Midbrain (tissue), 1 donor: ENCODE data around the gene UNC93A.
"Not testable (repeated sequence)": the region's sequence is repeated elsewhere in the genome, so short reads cannot be mapped to it uniquely, and the experiment has no call there.

Experiments used
- DNase-seq: peaks from one replicate; lab custom pipeline; 2025; lab: John Stamatoyannopoulos, UW

Gene UNC93A

GRCh38 chr6:167270499-167271311 lies 20.4 kb upstream of the UNC93A start:
- DNase-seq = no peak

DNA sequence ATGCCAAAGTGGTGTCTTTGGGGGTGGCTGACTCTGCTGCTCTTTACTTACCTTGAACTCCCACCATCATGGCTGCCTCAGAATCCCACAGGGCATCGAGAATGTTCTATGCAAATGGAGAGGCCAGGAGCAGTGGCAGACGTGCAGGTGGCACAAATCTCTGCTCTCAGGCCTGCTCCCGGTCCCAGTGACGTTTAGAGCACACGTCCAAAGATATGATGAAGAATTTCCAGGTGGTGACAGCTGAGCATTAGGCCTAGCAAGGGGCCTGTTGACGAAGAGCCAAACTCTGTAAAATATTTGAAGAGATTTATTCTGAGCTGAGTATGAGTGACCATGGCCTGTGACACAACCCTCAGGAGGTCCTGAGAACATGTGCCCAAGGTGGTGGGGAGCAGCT lies 19.0 kb upstream of the UNC93A start:
- DNase-seq = no peak

DNA sequence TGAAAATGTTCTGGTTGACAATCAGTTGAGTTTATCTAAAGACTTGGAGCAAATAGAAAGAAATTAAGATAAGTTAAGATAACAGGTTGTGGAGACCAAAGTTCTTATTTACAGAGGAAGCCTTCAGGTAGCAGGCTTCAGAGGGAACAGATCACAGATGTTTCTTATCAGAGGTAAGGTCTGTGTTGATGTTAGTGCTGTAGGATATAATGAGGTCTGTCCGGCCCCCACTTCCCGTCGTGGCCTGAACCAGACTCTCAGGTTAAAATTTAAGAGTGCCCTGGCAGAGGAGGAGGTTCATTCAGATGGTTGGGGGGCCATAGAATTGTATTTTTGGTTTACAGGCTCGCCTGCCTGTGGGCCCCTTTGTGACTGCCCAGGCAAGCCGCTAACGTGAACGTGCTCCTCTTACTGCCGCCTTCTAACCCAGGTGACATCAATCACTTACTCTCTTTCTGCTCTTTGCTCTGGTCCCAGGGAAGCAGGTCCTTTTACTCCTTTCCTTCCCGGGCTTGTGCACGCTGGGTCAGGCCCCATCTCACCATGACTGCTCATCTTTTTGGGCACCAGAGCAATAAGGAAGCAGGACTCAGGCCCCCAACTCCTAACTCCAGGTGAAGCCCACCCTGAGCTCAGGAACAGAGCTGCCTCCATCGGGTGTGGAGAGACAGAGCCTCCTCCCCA lies 18.3 kb upstream of the UNC93A start:
- DNase-seq = no peak

DNA sequence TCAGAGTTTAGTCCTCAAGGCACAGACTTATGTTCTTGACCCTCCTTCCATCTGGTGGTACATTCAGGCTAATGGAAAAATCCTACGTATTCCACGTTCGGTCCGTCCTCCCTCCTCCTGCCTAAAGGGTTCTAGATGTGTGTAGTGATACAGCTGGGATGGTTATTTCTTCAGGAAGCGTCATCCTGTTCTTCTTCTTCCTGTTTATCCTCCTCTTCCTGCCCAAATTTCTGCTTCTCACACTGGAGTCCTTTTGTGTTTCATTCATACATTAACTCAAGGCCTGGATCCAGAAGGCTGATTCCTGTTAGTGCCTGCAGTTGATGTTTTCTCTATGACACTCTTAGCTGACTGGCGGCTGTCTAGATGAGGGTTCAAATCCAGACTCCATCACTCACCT lies 16.8 kb upstream of the UNC93A start:
- DNase-seq = no peak

- DNase-seq = no peak
Observed at GRCh38 chr6:167275001-167275400, 16.1 kb upstream of the UNC93A start.

- DNase-seq = no peak
Observed at GRCh38 chr6:167275436-167275835, 15.7 kb upstream of the UNC93A start.

DNA sequence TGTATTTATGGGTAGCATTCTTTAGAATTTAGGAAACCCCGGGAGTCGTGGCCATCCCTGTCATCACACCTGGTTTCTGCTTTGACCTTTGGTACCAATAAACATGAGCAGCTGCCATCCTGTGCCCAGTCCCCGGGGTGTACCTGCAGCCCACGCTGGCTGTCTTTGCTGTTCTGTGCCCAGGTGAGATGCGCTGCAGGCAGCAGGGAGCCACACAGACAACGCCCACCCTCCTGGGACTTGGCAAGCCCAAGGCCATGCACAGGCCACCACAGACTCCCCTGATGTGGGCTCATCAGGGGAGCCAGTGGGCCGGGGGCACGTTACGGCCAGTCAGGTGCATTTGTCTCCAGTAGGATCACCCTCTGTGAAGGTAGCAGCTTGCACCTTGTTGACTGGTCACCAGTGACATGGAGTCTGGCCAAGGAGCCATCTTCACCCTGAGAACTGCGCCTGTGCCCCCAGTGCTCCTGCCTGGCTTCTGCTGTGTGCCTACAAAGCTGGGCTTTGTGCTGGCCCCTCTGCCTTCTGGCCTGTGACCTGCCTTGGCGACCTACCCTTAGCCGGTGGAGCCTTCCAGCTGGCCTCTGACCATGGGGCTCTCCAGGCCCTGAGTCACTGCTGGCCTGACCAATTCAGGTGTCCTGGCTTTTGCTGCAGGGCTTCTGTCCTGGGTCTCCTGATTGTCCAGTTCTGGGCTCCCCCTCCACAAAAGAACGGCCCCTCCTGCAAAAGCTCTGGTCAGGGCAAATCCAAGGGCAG lies 14.2 kb upstream of the UNC93A start:
- no peak for DNase-seq

- not testable (repeated sequence) for DNase-seq
Observed at GRCh38 chr6:167278173-167278940, 12.8 kb upstream of the UNC93A start.

- DNase-seq = no peak
Observed at GRCh38 chr6:167279766-167280446, 11.2 kb upstream of the UNC93A start.

GRCh38 chr6:167280466-167280865 lies 10.6 kb upstream of the UNC93A start:
- not testable (repeated sequence) for DNase-seq

DNA sequence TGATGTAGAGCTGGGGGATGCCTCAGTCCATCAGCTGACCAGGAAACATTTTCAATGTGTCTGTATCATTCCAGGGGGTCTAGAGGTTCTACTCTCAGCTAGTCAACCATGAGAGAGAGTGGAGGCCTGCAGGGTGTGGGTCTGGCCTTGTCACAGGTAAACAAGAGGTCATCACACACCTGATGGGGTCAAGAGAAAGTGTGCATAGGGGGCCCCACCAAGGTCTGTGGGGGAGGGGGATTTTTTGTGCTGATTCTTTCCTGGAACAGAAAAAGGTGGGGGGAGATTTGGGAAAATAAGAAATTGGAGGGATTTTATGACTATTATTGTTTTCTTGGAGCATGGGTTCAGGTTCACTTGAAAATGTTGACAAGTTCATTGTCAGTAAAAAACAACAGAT lies 8.9 kb upstream of the UNC93A start:
- DNase-seq = no peak

DNA sequence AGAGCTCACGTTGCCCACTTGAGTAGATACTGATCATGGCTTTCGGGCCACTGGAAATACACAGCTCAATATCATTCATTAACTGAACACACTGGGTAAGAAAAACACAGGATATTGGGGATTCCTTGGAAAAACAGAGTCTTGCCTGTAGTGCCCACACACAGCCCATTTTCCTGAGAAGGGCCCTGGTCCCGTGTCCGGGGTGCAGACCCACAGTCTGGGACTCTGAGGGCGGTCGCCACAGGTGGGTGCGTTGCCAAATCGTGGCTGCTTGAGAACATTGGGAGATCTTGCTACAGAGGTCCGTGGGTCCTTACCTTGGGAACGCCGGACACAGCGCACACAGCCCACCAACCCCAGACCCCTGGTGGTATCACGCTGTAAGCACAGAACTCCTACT lies 6.5 kb upstream of the UNC93A start:
- DNase-seq = not testable (repeated sequence)

- DNase-seq = no peak
Observed at GRCh38 chr6:167285077-167285770, 5.9 kb upstream of the UNC93A start.

- DNase-seq = no peak
Observed at GRCh38 chr6:167287513-167288048, 3.5 kb upstream of the UNC93A start.

DNA sequence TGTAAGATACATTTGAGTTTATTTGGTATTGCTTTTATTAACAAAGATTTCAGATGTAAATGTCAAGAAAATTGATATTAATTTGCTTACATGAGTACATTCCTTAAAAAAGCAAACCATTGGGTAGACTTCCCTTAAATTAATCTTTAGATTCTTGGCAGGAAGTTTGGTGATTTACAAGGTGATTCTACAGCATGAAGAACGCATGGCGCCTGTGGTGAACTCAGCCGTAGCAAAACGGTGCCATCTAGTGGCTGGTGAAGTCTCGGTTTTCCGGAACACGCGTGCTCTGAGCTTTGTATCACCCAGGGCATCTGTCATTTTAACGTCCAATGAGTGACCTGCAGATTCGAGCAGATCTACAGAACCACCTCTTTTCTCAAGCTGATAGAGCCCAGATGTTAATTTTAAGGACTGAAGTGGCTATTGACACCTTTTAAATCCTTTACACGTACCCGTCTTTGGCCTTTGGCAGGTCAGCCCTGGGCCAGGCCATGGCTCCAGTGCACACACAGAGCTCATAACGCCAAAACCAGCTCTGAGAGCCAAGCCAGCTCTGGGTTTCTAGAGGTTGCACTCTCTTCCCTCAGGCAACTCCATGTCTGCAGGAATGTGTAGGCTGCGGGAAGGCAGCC lies 2.4 kb upstream of the UNC93A start:
- DNase-seq = peak; percentile 19

DNA sequence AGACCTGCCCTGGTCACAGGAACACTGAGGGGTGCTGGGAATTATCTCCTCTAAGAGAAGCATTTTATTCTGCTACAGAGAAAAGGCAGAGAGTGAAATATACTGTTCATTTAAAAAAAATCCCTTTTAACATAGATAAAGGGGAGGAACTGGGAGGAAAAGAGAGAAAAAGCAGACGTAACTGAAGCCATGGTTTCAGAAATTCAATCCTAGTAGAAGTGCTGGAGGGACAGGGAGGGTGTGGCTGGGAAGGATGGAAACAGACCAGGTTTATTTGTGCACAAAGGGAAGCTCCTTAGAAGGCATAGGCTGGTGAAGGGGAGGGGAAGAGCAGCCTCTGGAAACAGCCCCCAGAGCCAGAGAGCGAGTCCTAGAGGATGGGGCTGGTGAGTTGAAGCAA lies 1.8 kb upstream of the UNC93A start:
- not testable (repeated sequence) for DNase-seq

DNA sequence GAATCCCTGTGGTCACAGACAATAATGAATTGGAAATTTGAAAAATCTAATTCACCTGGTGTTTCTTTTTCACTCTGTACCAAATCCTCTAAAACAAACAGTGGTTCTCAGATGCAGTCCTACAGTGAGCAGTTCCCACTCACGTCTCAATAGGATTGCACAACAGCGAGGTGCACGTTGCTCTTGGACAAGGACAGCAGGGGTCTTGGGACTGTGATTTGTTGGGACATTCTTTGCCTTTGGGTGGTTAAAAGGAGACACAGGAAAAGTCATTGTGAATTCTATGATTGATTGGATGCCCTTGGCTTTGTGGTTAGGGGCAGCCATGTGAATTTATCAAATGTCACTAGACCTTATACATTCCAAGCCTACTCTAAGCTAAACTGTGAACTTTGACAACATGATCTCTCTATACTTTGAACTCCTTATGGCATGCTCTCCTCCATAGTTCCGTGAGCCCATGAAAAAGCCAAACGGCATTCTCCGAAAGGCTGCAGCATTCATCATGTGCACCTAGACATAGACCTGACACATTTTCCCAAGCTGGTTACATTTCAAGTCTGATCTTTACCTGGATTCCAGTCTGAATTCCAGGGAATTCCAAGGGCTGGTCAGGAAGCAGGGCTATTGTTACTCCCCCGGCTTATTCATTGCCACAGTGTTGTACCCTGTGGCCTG lies 647 bp downstream of the UNC93A start:
- DNase-seq = no peak

DNA sequence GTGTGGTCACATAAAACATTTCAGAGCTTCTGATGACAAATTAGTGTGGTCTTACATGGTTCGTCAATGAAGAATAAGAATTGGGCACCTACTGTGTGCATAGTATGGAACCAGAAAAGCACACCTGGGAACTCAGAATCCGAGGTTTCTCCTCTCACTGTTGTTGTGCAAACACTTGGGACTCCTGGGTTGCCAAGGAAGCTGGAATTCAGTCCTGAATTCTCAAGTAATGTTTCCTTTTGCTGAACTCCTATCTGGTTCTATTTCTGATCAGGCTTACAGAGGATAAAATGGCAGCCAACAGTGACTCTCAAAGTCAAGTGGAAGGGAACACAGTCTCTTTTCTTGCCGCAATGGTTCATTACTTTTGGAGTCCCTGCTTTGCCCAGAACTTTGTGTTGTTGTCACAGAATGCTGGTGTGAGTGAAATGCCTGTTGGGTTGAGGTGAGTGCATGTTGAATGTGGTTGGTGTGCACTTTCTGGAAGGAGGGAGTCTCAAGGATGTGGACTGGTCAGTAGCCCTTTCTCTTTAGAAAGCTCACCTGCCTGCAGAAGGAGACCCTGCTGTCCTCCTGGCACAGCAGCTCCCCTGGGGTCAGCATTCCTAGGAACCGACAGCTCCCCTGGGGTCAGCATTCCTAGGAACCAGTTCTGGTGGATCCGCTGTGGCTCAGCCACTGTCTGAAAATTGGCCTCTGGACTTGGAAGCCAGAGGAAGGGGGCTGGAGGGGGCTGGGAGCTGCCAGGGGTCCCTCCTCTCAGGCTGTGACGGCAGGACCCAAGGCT lies 1.4 kb downstream of the UNC93A start:
- no peak for DNase-seq
